ACC112 (cell line): ENCODE results near the gene PPP2R2D.
"Not testable (repeated sequence)": the region's sequence is repeated elsewhere in the genome, so short reads cannot be mapped to it uniquely, and the experiment has no call there.

Source experiments
- H2AFZ ChIP-seq: fragments of 200-600 bp; sonication (generic); one replicate; pipeline ENCODE4 v1.6.0; 2017; ENCODE audit warnings: antibody characterized with exemption, low read length; ENCODE audit not compliant: unreplicated experiment
- H3K27ac ChIP-seq: fragments of 200-600 bp; sonication (generic); 2 replicates; pipeline ENCODE4 v1.5.1; 2014; ENCODE audit warnings: low read depth, mild to moderate bottlenecking, antibody characterized with exemption, low read length, moderate library complexity
- H3K27me3 ChIP-seq: fragments of 200-600 bp; sonication (generic); 2 replicates; pipeline ENCODE4 v1.6.1; 2014; ENCODE audit warnings: mild to moderate bottlenecking, antibody characterized with exemption, low read length, moderate library complexity, mixed read lengths; ENCODE audit not compliant: insufficient read depth
- H3K36me3 ChIP-seq: fragments of 200-600 bp; sonication (generic); 2 replicates; pipeline ENCODE4 v1.6.1; 2016; ENCODE audit warnings: mild to moderate bottlenecking, antibody characterized with exemption, low read length, moderate library complexity, mixed read lengths; ENCODE audit not compliant: insufficient read depth
- H3K4me1 ChIP-seq: fragments of 200-600 bp; sonication (generic); one replicate; pipeline ENCODE4 v1.6.1; 2016; ENCODE audit warnings: low read length, mixed read lengths; ENCODE audit not compliant: insufficient read depth, unreplicated experiment, control insufficient read depth
- H3K4me3 ChIP-seq: fragments of 200-600 bp; sonication (generic); 2 replicates; pipeline ENCODE4 v1.5.1; 2014; ENCODE audit warnings: mild to moderate bottlenecking, low read depth, low read length
- H3K79me2 ChIP-seq: fragments of 200-600 bp; sonication (generic); one replicate; pipeline ENCODE4 v1.6.0; 2016; ENCODE audit warnings: low read length; ENCODE audit not compliant: control insufficient read depth, unreplicated experiment, insufficient read depth

PPP2R2D gene

DNA sequence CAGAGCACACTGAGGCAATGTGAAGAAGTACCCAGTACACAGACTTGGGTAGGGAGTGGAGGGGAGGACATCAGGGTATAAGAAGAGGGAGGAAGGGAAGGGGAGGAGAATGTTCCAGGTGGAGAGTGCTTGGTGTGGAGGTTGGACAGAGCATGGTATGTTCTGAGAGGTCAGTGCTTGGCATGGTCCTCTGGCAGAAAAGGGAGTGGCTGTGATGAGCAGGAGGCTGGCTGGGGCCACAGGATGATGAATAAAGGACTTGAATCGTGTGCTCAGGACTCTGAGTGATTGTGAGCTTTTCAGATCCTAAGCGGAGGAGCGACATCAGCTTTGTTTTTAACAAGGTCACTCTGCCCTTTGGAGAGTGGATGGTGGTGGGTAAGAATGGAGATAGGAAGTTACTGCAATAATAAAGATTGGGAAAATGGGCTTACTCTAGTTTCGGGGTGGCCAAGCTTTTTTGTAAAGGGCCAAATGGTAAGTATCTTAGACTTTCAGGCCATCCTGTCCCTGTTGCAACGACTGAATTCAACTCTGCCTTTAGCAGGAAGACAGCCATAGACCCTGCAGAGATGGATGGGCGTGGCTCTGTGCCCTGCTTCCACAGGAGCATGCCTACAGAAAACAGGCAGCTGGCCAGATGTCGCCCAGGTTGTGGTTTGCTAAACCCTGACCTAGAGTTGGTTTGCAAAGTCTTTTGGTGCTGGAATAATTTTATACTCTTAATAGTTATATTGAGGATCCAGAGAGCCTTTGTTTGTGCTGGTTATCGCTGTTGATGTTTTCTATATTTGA, 8.4 kb downstream of the PPP2R2D start:
- Histone ChIP-seq H3K79me2 (peaks cover 84% of the 10 kb centered on the region), H3K4me1 (peaks cover 3% of the 10 kb centered on the region), H2AFZ (no peak overlapping the region), H3K4me3 (no peak overlapping the region), H3K36me3 (peaks cover 13% of the 10 kb centered on the region; the same call in 1 of the 2 replicates), H3K27ac (no peak overlapping the region), H3K27me3 (no peaks in the 10 kb centered on the region)

- peaks cover 3% of the 10 kb centered on the region for H3K4me1 ChIP-seq
- H3K27me3 ChIP-seq: no peaks in the 10 kb centered on the region
- peaks cover 13% of the 10 kb centered on the region; the same call in 1 of the 2 replicates for H3K36me3 ChIP-seq
- peaks cover 84% of the 10 kb centered on the region for H3K79me2 ChIP-seq
- H2AFZ ChIP-seq: no peak overlapping the region
- no peak overlapping the region for H3K27ac ChIP-seq
- no peak overlapping the region for H3K4me3 ChIP-seq
These were observed 9.1 kb downstream of the PPP2R2D start for GRCh38 chr10:131909929-131910328.

DNA sequence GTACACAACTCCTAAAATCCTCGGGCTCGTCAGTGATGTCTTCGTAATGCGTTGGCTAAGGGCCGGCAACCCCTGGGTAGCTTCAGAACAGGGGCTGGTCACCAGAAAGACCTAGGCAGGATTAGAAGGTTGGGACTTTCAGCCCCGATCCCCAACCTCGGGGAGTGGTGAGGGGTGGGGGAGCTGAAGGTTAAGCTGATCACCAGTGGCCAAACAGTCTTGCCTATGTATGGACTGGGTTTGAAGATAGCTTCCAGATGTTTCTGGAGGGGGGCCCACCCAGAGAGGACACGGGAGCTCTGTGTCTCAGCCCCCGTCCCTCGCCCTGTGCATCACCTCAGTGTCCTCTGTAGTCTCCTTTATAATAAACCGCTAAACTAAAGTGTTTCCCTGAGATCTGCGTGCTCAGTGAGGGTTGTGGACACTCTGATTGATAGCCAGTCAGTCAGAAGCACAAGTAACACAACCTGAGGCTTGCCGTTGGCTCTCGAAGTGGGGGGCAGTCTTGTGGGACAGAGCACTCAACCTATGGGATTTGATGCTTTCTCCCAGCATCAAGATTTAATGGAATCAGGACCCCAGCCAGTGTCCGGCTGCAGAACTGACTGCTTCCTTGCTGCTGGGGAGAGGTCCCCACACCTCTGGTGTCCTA, 10.0 kb downstream of the PPP2R2D start:
- Histone ChIP-seq H3K4me1 (peaks cover 3% of the 10 kb centered on the region), H3K36me3 (peaks cover 7% of the 10 kb centered on the region; the same call in 1 of the 2 replicates), H3K79me2 (peaks cover 83% of the 10 kb centered on the region)

DNA sequence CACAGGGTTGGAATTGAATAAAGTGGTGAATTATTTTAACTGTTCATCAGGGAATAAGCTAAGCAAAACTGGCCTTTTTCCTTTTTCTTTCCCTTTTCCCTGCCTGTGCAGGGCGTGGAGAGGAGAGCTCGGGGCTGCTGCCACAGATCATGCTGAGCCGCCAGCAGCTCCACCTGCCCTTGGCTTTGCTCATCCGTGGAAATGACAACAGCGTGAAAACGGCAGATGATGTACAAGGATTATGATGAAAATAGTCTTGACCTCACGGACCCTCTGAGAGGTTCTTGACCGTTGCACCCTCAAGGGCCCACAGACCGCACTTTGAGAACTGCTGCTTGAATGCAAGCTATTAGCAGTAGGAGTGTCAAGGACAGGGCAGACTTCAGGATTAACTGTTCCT, 10.6 kb downstream of the PPP2R2D start:
- no peak overlapping the region for H2AFZ ChIP-seq
- peaks cover 3% of the 10 kb centered on the region for H3K4me1 ChIP-seq
- H3K4me3 ChIP-seq: no peak overlapping the region
- H3K27ac ChIP-seq: no peak overlapping the region
- H3K36me3 ChIP-seq: 0 out of 2 replicates have a peak, but pooled peaks cover 4% of the 10 kb centered on the region
- peaks cover 83% of the 10 kb centered on the region for H3K79me2 ChIP-seq
- H3K27me3 ChIP-seq: no peaks in the 10 kb centered on the region

More for the DNA sequence above, 10.0 kb downstream of the PPP2R2D start:
- no peaks in the 10 kb centered on the region for H3K27me3 ChIP-seq
- no peak overlapping the region for H2AFZ ChIP-seq
- H3K27ac ChIP-seq: no peak overlapping the region
- H3K4me3 ChIP-seq: no peak overlapping the region

DNA sequence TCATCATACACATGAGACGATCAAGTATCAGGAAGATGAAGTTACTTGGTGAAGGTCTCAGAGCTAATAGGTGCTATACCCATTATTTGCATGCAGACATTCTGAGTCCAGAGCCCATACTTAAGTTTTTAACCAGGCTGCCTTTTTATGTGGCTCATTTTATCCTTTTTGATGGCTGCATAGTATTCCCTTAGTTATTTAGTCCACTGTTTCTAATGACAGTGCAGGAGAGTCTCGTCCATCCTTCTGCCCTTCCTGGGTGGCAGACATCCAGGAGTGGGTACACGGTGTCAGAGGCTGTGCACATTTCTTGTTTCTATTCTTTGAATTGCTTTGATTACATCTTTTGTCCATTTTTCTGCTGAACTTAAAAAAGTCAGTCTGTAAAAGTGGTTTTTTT, 11.8 kb downstream of the PPP2R2D start:
- H3K36me3 ChIP-seq: 0 out of 2 replicates have a peak, but pooled peaks cover 4% of the 10 kb centered on the region
- peaks cover 80% of the 10 kb centered on the region for H3K79me2 ChIP-seq
- peaks cover 3% of the 10 kb centered on the region for H3K4me1 ChIP-seq
- H3K27me3 ChIP-seq: no peaks in the 10 kb centered on the region
- no peak overlapping the region for H3K27ac ChIP-seq
- H3K4me3 ChIP-seq: no peak overlapping the region
- H2AFZ ChIP-seq: no peak overlapping the region

DNA sequence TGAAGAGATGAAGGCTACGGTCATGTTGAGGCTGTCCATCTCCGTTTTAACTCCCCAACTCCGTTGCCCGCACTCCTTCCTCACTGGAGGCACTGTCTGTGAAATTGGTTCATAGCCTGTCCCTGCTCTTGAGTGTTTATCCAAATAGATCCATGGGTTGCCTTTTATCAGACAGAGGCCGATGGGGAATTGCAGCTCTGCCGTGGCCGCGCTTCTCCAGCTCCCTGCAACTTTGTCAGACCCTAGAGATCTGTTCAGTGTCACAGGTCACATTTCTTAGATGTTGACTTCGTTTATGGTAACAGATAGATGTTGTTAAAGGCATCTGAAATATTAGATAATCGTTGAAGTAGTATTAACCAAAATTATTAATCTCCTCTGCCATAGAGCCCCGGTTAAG, 14.7 kb downstream of the PPP2R2D start:
- H3K36me3 ChIP-seq: 0 out of 2 replicates have a peak, but pooled peaks cover 4% of the 10 kb centered on the region

DNA sequence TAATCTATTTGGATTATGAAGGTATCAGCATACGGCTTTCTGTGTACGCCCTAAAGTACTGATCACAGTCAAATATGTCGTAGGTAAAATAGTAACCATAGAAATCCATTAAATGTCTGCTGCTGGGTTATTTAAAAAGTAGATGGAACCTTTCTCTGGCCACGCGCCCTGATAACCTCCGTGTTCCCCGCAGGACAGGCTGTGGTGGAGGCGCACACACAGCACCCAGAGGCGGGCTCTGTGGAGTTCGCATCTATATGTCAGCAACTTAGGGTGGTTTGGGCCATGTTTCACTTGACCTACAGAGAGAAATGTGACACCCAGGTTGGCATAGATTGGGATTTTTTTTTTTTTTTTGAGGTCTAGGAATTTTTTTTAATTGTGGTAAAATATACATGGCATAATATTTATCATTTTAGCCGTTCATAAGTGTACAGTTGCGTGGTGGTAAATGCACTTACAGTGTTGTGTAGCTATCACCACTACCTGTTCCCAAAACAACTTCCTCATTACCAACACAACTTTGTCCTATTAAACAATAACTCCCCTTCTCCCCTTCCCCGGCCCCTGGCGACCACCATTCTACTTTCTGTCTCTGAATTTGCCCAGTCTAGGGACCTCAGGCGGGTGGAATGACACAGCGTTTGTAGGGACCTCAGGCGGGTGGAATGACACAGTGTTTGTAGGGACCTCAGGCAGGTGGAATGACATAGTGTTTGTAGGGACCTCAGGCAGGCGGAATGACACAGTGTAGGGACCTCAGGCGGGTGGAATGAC, 15.4 kb downstream of the PPP2R2D start:
- H3K36me3 ChIP-seq: 0 out of 2 replicates have a peak, but pooled peaks cover 4% of the 10 kb centered on the region
- H3K27me3 ChIP-seq: no peaks in the 10 kb centered on the region
- H3K4me3 ChIP-seq: no peak overlapping the region
- H2AFZ ChIP-seq: no peak overlapping the region
- H3K27ac ChIP-seq: no peak overlapping the region
- H3K4me1 ChIP-seq: no peaks in the 10 kb centered on the region
- H3K79me2 ChIP-seq: peaks cover 60% of the 10 kb centered on the region

More for the DNA sequence above, 14.7 kb downstream of the PPP2R2D start:
- H2AFZ ChIP-seq: no peak overlapping the region
- peaks cover 61% of the 10 kb centered on the region for H3K79me2 ChIP-seq
- H3K27ac ChIP-seq: no peak overlapping the region
- H3K4me1 ChIP-seq: no peaks in the 10 kb centered on the region
- H3K4me3 ChIP-seq: no peak overlapping the region
- no peaks in the 10 kb centered on the region for H3K27me3 ChIP-seq

DNA sequence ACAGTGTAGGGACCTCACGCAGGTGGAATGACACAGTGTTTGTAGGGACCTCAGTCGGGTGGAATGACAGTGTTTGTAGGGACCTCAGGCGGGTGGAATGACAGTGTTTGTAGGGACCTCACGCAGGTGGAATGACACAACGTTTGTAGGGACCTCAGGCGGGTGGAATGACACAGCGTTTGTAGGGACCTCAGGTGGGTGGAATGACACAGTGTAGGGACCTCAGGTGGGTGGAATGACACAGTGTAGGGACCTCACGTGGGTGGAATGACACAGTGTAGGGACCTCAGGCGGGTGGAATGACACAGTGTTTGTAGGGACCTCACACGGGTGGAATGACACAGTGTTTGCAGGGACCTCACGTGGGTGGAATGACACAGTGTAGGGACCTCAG, 16.0 kb downstream of the PPP2R2D start:
- not testable (repeated sequence) for H3K4me1 ChIP-seq, H3K27ac ChIP-seq, H3K4me3 ChIP-seq, H3K36me3 ChIP-seq, H3K27me3 ChIP-seq, H2AFZ ChIP-seq
- peaks cover 62% of the 10 kb centered on the region for H3K79me2 ChIP-seq

GRCh38 chr10:131917496-131917895, 16.7 kb downstream of the PPP2R2D start:
- not testable (repeated sequence) for H3K4me3 ChIP-seq, H3K36me3 ChIP-seq, H3K27ac ChIP-seq, H3K27me3 ChIP-seq, H3K4me1 ChIP-seq, H2AFZ ChIP-seq
- peaks cover 63% of the 10 kb centered on the region for H3K79me2 ChIP-seq

DNA sequence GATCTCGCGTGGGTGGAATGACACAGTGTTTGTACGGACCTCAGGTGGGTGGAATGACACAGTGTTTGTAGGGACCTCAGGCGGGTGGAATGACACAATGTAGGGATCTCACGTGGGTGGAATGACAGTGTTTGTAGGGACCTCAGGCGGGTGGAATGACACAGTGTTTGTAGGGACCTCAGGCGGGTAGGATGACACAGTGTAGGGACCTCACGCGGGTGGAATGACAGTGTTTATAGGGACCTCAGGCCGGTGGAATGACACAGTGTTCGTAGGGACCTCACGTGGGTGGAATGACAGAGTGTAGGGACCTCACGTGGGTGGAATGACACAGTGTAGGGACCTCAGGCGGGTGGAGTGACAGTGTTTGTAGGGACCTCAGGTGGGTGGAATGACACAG, 18.7 kb downstream of the PPP2R2D start:
- H2AFZ ChIP-seq, H3K4me1 ChIP-seq, H3K27me3 ChIP-seq, H3K27ac ChIP-seq, H3K36me3 ChIP-seq, H3K4me3 ChIP-seq: not testable (repeated sequence)
- H3K79me2 ChIP-seq: peaks cover 64% of the 10 kb centered on the region
